ENCODE measurements around the gene VPS26C.

The VPS26C gene

DNA sequence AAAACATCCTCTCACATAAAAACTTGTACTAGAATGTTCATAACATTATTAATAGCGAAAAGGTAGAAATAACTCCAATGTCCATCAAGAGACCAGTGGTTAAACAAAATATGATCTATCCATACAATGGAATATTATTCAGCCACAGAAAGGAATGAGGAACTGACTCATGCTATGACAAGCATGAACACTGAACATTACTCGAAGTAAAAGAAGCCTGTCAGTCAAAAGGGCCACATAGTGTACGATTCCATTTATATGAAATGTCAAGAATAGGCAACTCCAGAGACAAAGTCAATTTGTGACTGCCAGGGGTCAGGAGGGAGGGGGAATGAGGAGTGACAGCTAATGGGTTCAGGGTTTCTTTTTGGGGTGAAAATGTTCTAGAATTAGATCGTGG, 2.3 kb downstream of the VPS26C start:
- DNase-seq (ENCODE audit: low read depth): no peak

DNA sequence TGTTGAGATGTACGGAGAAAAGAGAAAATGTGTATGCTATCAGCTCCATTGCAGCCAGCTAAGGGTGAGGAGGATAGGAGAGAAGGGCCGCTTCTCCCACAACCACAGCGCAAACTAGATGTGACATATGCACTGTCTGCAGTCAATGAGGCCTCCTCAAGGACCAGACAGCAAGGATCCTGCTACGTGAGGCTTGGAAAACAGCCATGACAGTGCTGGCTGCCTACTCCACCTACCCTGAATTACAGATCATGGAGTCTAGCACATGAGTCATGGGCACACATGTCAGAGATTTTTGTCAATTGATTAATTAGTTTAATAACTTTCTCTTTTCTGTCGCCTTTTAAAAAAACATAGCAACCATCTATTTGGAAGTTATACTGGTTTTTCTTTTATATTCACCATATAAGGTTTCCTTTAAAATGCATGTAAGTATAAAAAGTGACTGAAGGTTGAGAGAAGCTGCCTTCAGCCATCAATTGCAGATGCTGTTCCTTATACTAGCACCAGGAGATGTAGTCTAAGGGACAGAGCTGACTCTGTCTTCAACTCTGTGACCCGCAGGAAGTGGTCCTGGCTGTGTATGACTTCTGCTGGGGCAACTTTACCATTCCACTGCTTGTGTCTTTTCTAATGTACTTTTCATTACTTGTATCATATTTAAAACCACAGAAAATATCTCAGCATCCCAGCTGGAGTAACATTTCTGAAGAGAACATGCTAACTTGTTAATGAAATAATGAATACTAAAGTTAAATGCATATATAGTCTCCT, 3.1 kb downstream of the VPS26C start:
- no peak for DNase-seq (ENCODE audit: low read depth)

DNA sequence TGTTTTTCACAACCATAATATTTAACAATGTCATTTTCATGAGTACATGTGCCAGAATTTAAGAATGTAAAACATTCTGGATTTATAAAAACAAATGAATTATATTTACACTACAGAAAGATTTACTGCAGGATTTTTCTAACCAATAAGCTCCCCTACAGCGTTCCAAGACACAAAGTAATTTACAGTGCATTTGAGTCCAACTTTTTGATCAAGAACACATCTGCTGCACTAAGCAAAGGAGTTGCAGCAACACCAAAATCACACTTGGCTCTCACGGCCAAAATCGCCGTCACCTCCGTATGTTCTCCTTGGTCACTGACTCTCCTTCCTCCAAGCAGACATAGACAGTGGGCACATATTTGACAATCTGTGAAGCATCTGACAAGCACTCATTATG, 7.7 kb downstream of the VPS26C start:
- DNase-seq (ENCODE audit: low read depth): no peak

DNA sequence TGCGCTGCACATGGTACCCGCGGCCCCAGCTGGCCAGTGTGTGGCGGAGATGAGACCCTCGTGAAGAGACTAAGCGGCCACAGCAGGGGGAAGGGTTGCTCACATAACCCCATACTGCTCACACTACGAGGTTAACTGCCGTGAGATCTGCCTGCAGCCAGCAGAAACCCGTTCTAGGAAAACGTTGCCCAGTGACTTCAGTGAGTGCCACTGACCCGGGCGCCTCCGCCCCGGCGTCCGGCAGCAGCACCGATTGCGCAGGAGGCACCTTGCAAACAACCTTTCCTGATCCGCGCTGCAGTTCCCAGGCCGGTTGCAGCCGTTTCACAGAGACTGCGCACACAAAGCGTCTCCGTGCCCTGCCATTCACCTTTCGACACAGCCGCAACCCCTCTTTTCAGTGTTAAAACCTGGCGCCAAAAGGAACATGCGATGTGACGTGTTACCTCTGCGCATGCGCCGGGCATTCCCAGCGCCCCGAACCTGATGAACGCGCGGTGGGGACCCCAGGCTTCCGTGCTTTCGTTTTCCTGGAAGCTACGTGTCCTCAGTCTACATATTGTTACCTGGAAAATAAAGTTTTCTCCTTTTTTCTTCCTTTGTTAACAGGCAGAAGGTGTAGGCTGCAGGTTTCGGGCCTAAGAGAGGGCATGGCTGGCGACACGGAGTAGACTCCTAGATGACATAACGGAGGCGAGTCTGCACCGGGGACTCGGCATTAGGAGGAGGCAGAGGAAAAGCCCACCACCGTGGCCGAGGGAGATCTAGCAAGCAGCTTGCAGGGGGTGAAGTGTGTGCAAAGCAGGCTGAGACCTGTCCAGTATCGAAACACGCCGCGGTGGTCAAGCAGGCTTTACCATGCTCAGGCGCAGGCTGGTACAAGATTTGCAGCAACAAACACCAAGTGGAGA, 8.9 kb downstream of the VPS26C start:
- DNase-seq (ENCODE audit: low read depth): peak; percentile 49

DNA sequence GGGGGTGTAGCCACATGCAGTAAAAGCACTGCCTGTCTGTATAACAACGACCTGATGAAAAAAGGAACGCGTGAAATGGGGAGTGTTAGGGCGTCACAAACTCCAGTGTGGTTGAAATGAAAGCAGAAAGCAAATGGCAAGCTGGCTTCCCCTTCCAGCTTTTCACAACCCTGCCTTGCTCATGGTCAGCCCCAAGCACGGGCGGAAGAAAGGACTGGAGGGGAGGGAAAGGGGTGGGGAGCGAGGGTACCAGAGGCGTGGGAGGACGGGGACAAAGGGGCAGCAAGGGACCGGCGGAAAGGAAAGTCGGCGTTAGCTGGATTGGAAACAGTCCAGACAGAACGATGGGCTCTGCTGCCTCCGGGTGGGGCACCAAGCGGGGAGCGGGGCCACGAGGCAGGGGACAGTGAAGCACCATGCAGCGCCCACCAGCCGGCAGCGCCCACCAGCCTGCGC, 9.6 kb downstream of the VPS26C start:
- DNase-seq (ENCODE audit: low read depth): no peak

DNA sequence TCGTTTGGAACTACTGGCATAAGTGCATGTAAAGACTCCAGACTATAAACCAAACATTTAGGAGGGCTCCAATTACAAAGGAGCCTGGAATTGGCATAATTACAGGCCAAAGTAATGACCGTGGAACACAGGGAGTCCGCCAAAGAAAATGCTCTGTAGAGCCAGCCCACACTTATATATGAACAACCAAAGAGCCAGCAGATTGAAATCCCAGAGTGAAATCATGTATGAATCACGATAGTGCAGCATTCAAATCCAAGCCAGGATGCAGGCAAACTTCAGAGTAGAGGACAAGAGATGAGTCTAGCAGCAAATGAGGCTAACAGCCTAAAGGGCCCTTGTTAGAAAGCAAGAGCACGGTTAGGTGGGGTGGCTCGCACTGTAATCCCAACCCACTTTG, 13.1 kb downstream of the VPS26C start:
- no peak for DNase-seq (ENCODE audit: low read depth)

DNA sequence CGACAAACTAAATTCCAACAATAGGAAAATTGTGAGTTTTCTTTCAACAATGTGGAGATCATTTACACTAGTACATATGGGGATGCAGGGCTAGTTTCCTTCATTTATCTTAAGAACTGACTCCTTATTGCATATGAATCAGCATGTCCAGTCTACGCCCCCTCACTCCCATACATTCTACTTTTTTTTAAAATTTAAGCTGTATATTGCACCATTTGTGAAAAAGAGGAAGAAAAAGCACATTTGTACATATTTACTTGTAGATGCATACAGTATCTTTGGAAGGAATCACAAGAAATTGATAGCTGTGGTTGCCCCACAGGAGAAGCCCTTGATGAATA, 15.9 kb downstream of the VPS26C start:
- DNase-seq (ENCODE audit: low read depth): no peak

DNA sequence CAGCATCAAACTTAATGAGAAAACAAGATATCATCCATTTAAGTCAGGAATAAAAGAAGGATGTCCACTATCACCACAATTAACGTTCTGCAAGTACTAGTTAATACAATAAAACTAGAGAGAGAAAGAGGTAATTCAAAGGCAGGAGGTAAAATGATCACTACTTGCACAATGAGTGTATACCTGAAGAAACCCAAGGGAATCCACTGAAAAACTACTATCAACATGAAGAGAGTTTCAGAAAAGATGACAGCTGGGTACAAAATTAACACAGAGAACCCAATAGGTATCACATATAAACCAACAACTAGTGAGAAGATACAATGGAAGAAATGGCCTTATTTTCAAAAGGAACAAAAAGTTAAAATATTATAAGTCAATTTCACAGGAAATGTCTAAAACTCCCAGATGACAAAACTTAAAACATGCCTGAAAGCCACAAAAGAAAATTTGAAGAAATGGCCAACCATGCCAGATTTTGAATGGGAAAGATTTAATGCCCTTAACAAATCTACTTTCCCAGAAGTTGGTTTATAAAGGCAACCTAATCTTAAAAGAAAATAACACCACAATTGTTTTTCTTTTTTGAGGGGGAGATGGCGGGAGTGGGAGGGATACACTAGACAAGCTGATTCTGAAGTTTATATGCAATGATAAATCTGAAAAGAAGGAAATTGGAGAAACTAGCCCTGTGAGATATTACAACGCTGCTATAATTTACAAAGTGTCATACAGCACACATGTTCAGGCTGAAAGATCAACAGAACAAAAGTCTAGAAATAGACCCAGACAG, 17.8 kb downstream of the VPS26C start:
- DNase-seq (ENCODE audit: low read depth): no peak

DNA sequence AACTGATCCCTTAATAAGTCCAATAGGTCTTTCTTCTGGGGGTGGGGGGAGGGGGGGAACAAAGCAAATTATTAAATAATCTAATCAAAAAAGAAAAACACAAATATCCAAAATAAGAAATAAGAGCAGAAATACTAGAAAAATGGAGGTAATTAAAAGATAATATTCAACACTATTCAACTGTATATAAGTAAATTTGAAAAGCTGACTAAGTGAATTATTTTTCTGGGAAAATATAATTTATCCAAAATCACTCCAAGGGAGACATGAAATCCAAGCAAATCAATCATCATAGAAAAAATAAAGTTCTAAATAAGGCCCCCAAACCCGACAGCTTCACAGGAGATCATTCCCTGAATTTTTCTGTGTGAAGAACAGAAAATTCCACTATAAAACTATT, 18.8 kb downstream of the VPS26C start:
- no peak for DNase-seq (ENCODE audit: low read depth)

DNA sequence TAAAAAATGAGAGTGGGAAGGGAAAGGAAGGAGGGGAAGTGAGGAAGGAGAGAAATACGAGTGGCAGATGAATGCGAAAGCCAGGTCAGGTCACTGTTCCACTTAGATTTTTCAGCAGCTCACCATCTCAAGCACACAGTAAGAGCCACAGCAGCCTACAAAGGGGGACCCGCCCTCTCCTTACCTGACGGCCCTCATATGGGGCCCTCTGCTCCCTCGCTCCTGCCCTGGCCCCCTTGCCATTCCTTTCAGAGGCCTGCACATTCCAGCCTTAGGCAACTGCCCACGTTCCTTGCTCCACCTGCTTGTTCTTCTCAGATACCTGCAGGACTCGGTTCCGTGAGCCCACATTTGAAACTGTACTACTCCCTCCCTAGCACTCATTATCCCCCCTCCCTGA, 22.0 kb downstream of the VPS26C start:
- no peak for DNase-seq (ENCODE audit: low read depth)

DNA sequence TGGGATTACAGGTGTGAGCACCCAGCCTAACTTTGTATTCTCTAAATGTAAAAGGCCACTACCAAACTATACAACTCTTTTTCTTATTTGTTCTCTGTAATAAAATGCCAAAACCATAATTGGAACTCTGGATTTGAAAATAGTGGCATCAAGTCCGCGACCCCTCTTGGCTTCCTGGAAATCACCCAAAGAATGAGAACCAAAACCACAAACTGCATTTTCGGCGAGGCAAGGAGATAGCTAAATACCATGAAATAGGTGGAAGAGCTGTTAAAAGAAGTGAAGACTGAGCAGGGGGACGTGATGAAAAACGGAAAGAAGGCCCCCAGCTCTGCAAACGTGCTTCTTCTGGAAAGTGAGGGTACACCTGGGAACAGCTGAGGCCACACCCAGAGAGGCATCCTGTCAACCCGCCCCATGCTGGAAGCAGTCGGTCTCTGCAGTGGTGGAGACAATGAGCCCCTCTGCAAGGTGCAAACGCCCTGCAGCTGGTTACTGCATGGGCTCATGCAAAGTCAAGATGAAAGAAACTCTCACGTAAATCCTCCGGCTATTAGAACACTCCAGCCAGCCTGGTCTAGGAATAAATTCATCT, 22.5 kb downstream of the VPS26C start:
- DNase-seq (ENCODE audit: low read depth): no peak

DNA sequence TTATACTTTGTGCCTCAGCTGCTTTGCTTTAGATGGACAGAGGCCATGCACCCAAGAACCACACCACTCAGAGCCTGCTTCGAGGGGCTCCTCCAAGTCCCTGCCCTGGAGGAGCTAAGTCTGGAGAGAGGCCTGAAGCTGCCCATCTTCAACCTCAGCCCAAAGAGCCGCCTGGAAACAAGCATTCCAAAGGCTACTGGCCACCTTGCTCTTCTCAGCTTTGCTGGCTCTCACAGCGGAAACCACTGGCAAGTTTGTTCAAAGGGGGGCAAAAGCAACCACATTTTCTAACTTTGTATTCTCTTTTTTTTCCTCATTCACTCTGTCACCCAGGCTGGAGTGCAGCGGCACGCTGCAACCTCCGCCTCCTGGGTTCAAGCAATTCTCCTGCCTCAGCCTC, 23.2 kb downstream of the VPS26C start:
- no peak for DNase-seq (ENCODE audit: low read depth)

DNA sequence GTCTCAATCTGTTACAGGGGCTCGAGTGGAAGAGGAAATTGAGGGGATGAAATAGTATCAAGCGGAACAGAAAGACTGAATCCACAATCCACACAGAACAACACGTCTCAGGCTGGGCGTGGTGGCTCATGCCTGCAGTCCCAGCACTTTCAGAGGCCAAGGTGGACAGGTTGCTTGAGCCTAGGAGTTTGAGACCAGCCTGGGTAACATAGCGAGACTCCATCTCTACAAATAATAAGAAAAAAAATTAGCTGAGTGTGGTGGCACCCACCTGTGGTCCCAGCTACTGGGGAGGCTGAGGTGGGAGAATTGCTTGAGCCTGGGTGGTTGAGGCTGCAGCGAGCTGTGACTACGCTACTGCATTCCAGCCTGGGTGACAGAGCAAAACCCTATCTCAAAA, 25.7 kb downstream of the VPS26C start:
- no peak for DNase-seq (ENCODE audit: low read depth)

DNA sequence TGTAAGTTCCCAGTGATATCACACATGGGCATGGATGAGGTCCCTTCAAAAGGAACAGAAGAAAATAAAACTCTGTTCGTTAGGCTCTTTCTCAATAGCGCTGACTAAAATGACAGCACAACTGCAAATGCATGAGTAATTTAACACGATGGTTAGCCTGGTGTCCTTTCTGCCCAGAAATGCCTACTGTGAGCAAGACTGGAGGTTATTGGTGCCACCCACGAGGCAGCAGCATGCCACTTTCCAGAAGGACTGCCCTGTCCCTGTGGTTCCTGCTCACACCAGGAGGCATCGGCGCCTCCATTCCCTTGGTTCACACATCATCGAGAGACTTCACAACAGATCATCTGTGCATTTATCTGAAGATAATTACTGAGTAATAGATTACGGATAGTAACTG, 26.2 kb downstream of the VPS26C start:
- DNase-seq (ENCODE audit: low read depth): no peak

DNA sequence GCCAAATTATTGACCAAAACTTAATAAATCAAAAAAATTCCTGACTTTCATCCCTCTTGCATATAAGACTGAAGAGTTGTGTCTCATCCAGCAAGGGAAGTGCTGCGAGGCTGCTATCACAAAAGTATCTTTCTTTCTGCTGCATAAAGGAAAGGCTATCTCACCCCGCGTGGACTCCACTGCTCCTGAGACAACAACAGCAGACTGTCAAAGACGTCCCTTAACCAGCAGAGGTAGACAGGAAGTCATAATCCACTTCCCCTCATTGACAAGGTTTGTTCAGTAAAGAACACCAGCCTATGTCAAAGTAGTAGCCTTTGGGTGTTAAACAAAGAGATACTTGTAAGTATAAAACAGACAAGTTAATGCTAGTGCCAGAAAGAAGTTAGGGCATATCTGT, 29.4 kb downstream of the VPS26C start:
- no peak for DNase-seq (ENCODE audit: low read depth)

DNA sequence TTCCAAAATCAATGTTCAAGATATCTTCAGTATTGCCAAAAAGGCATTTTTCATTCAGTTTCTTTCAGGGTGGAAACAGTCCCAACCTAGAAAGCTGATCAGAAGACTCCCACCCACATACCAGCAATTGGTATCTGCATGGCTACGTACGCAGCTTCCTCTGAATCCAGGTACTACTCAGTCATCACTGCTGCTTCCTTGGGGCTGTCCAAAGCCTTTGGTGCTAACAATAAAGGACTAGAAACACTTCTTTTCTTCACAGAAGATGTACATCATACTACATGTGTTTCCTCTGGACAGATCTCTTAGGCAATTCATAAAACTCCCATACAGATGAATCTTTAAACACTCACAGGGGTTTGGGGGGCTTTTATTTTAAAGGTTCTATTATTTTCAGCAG, 29.8 kb downstream of the VPS26C start:
- no peak for DNase-seq (ENCODE audit: low read depth)

DNA sequence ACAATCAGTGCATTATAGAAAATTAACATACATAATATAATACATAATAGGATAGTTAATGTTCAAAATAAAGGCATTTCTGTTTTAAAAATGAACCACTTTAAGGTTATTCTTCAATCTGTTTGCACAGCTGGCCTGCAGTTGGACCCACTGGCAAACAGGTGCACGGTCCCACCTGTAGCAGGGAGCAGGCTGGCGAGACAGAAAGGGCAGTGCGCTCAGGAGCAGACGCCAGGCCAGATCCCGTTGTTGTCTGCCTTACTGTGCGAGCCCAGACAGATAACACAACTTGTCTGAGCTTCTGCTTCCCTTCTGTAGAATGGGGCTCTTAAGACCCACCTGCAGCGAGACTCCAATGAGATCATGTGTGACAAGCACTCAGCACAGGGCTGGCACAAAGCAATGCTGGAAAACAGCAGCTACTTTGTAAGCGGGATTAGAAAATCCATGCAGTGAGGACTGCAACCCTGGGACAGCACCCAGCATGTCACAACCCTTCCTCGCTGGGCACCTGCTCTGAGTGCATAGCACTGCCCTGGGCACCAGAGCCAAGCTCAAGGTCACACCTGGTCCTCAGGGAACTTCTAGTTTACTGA, 33.5 kb downstream of the VPS26C start:
- DNase-seq (ENCODE audit: low read depth): no peak

DNA sequence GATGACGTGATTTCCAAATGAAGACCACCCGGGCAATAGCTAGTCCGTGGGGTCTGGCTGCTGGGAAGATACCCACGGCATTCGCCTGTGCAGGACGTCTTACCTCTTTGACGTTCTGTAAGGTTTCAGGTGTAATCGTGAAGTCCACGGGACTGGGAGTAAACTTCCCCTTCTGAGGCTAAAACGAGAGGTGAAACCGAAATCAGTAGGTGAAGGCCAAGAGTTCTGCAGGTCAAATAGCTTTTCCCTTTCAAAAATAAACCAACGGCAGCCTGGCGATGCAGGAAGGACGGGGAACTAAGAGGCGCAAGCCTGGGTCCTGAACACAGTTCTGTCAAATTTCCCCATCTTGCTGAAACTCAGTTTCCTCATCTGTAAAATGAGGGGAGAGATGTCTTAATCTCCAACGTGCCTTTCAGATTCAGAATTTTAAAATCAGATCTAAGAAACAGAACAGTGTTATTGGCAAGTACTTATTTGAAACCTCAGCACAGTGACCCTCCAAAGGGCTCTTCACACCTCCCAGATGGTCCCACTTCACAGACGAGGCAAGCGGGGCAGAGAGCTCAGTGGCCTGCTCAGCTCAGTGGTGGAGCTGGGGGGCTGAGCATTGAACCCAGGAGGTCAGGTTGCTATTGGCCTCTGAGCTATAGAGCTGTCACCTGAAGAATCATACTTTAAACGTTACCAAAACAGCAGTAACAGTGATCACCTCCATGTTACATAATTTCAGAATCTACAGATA, 34.7 kb downstream of the VPS26C start:
- no peak for DNase-seq (ENCODE audit: low read depth)

DNA sequence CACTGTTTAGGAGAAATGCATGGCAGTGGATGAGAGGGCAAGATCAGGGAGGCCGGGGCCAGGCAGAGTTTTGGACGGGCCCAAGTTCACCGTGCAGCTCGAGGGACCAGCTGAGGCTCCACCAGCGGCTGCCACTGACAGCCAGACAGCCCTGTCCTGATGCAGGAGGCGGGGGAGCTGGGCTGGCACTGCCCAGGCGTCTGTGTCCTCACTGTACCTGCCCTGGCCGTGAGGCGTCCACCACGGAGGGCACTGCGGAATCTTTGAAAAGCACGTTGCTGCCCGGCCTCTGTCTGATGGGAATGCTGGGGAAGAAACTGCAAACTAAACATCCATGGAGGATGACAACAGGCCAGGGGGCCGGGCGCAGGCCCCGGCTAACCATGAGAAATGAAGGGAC, 35.5 kb downstream of the VPS26C start:
- no peak for DNase-seq (ENCODE audit: low read depth)

DNA sequence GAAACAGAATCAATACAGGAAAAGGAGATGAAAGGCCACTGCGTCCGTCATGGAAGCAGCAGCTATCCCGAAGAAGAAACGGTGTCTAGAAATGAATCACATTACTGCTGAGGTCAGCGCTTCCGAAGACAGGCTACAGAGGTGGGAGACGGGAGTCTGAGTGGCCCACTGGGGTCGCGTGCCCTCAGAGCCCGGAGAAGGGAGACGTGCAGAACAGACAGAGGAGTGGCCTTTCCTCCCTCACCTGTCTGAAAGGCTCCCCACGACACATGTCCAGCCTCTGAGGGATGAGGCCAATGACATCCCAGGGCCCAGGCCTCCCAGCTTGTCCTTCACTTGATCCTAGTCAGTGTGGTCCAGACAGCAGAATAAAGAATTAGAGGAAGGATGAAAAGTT, 35.9 kb downstream of the VPS26C start:
- no peak for DNase-seq (ENCODE audit: low read depth)

DNA sequence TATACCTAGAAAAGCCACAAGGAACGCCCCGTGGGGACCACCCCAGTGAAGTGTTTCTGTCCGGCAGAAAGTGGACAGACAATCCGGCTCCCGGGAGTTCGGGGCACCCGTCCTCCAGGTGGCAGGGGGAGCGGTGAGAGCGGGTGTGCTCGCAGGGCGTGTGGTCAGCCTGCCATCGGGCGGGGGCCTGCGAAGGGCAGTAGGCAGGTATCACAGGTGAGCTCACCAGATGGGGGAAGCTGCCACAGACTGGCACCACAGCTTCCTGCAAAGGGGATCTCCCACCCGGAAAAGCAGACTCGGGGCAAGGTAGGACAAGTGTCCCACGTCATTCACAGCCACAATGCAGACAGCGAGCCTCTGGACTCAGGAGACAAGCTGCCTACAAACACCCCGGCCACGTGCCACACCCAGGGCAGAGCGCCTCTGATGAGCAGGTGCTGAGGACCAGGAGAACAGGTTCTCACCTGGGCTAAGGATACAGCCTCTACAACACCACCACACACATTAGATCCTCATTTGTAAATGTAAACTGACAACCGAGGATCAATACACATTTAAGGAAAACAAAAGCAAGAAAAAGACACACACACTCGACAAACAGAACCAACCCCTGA, 36.4 kb downstream of the VPS26C start:
- DNase-seq (ENCODE audit: low read depth): no peak
